GM10248 (cell line): ENCODE results near the gene FAM240A.
"Not testable (repeated sequence)": the region's sequence is repeated elsewhere in the genome, so short reads cannot be mapped to it uniquely, and the experiment has no call there.

Experiments
- CTCF ChIA-PET: fragments of 300-600 bp; sonication (Branson Sonifier 250); formaldehyde crosslinking; extraction: SDS; loops from one replicate; lab custom pipeline; 2021; ENCODE audit warnings: antibody characterized with exemption; lab: Yijun Ruan, JAX
- POLR2A ChIA-PET: fragments of 350-650 bp; sonication (Branson Sonifier 250); formaldehyde crosslinking; extraction: SDS; loops from one replicate; lab custom pipeline; 2020; ENCODE audit warnings: antibody characterized with exemption; lab: Yijun Ruan, JAX
- DNase-seq: peaks from one replicate; pipeline ENCODE4 v3.0.0; 2012; ENCODE audit errors: extremely low spot score
- CTCF ChIP-seq: IDR thresholded peaks from 2 replicates; pipeline ENCODE4 v1.5.1; 2012; ENCODE audit warnings: mild to moderate bottlenecking, low read depth; ENCODE audit errors: extremely low read depth, missing control alignments, control extremely low read depth

Gene FAM240A

GRCh38 chr3:46586738-46587246 lies 25.5 kb upstream of the FAM240A start:
- POLR2A ChIA-PET = no interaction called here
- no peak for TF ChIP-seq CTCF
- CTCF ChIA-PET = interaction anchor here (1.3 to 1.9 kb wide), 3 partner anchors 28 to 142 kb away, joined by 3 to 8 read pairs (median 4); no protein-coding TSS in a partner anchor
- no peak for DNase-seq

GRCh38 chr3:46587268-46587667 lies 25.1 kb upstream of the FAM240A start:
- CTCF ChIA-PET = interaction anchor here (1.3 to 1.9 kb wide), 3 partner anchors 29 to 143 kb away, joined by 3 to 8 read pairs (median 4); no protein-coding TSS in a partner anchor
- POLR2A ChIA-PET, DNase-seq: not testable (repeated sequence)

GRCh38 chr3:46593274-46593862 lies 19.0 kb upstream of the FAM240A start:
- TF ChIP-seq CTCF = no peak
- CTCF ChIA-PET = interaction anchor here (2.0 kb wide), 1 partner anchor 104 kb away, joined by 7 read pairs; no protein-coding TSS in a partner anchor
- no peak for DNase-seq
- POLR2A ChIA-PET = no interaction called here

GRCh38 chr3:46593979-46594378 lies 18.3 kb upstream of the FAM240A start:
- no peak for TF ChIP-seq CTCF
- POLR2A ChIA-PET = no interaction called here
- DNase-seq = no peak
- CTCF ChIA-PET = interaction anchor here (2.0 kb wide), 1 partner anchor 105 kb away, joined by 7 read pairs; no protein-coding TSS in a partner anchor

- DNase-seq = no peak
- CTCF ChIA-PET = interaction anchor here (2.0 kb wide), 1 partner anchor 106 kb away, joined by 7 read pairs; no protein-coding TSS in a partner anchor
- TF ChIP-seq CTCF = no peak
- POLR2A ChIA-PET = no interaction called here
Measured at GRCh38 chr3:46594723-46595122, 17.6 kb upstream of the FAM240A start.

- DNase-seq = no peak
- ChIA-PET POLR2A (no interaction called here), CTCF (no interaction called here)
- TF ChIP-seq CTCF = no peak
Measured at GRCh38 chr3:46595819-46596314, 16.5 kb upstream of the FAM240A start.

- ChIA-PET CTCF (interaction anchor here (3.1 kb wide), 1 partner anchor 111 kb away, joined by 17 read pairs; no protein-coding TSS in a partner anchor), POLR2A (no interaction called here)
- DNase-seq = no peak
- TF ChIP-seq CTCF = no peak
Measured at GRCh38 chr3:46599590-46599989, 12.7 kb upstream of the FAM240A start.
